Endometrial microvascular endothelial cells (primary cell): ENCODE results near the gene MTNR1A. TPM values are rescaled to one million over a fixed set of nuclear protein-coding genes. Genes with fewer than 3 reads are reported as not detected.

Source experiments
- in situ Hi-C: cut with HindIII; loops from 2 replicates; pipeline ENCODE4 v1.10.0; 2017; ENCODE audit warnings: low sequenced_read_pairs, low pct_unique_long_range_greater_than_20kb; ENCODE audit errors: inconsistent ontology term
- total RNA-seq: library from RNA; depleted of rRNA; stranded (reverse); fragments of >200 nt; gene quantifications from one replicate; pipeline ENCODE4 v1.2.3, GENCODE V29; 2015; ENCODE audit errors: inconsistent ontology term

MTNR1A gene
- total RNA-seq, 1 donor from 2014 or later: not detected

GRCh38 chr4:186502231-186502630, 53.1 kb downstream of the MTNR1A start:
- in situ Hi-C loops: no loop called here

- in situ Hi-C loops: no loop called here
Measured at GRCh38 chr4:186501554-186501953, 53.8 kb downstream of the MTNR1A start.

GRCh38 chr4:186500721-186501304, 54.6 kb downstream of the MTNR1A start:
- in situ Hi-C loops: no loop called here

GRCh38 chr4:186499467-186499866, 55.9 kb downstream of the MTNR1A start:
- in situ Hi-C loops: no loop called here

GRCh38 chr4:186497043-186497442, 58.3 kb downstream of the MTNR1A start:
- in situ Hi-C loops: no loop called here

- in situ Hi-C loops: no loop called here
Measured at GRCh38 chr4:186494496-186494895, 60.9 kb downstream of the MTNR1A start.

- in situ Hi-C loops: no loop called here
Measured at GRCh38 chr4:186487726-186488125, 67.6 kb downstream of the MTNR1A start.

GRCh38 chr4:186486172-186486571, 69.2 kb downstream of the MTNR1A start:
- in situ Hi-C loops: no loop called here

GRCh38 chr4:186485561-186486062, 69.8 kb downstream of the MTNR1A start:
- in situ Hi-C loops: no loop called here

GRCh38 chr4:186485150-186485549, 70.2 kb downstream of the MTNR1A start:
- in situ Hi-C loops: no loop called here

- in situ Hi-C loops: no loop called here
Measured at GRCh38 chr4:186483656-186484055, 71.7 kb downstream of the MTNR1A start.

Other genes with a start within 250 kb of the MTNR1A start
- 5.7 TPM for gene FAT1, start 168.3 kb upstream of the MTNR1A start, total RNA-seq